ENCODE data around the gene ERCC8. TPM values are rescaled to one million over a fixed set of nuclear protein-coding genes. Genes with fewer than 3 reads are reported as not detected.
"Not testable (repeated sequence)": the region's sequence is repeated elsewhere in the genome, so short reads cannot be mapped to it uniquely, and the experiment has no call there.

The ERCC8 gene
- total RNA-seq, 1 experiment from 2014 or later, result 13.1 TPM

- DNase-seq (ENCODE audit: low spot score), result no peak
These were observed 26.4 kb downstream of the ERCC8 start for GRCh38 chr5:60918466-60918865.

- no peak for DNase-seq (ENCODE audit: low spot score)
These were observed 28.2 kb downstream of the ERCC8 start for GRCh38 chr5:60916646-60917045.

GRCh38 chr5:60903356-60903755 is 41.5 kb downstream of the ERCC8 start:
- no peak for DNase-seq (ENCODE audit: low spot score)

- DNase-seq (ENCODE audit: low spot score), result no peak
These were observed 47.9 kb downstream of the ERCC8 start for GRCh38 chr5:60896991-60897390.

- no peak for DNase-seq (ENCODE audit: low spot score)
These were observed 51.3 kb downstream of the ERCC8 start for GRCh38 chr5:60893521-60893920.

GRCh38 chr5:60891667-60892066 is 53.2 kb downstream of the ERCC8 start:
- no peak for DNase-seq (ENCODE audit: low spot score)

- DNase-seq (ENCODE audit: low spot score), result no peak
These were observed 56.4 kb downstream of the ERCC8 start for GRCh38 chr5:60888359-60889061.

GRCh38 chr5:60887746-60888145 is 57.1 kb downstream of the ERCC8 start:
- no peak for DNase-seq (ENCODE audit: low spot score)

- no peak for DNase-seq (ENCODE audit: low spot score)
These were observed 57.8 kb downstream of the ERCC8 start for GRCh38 chr5:60887096-60887495.

GRCh38 chr5:60886158-60886557 is 58.7 kb downstream of the ERCC8 start:
- no peak for DNase-seq (ENCODE audit: low spot score)

- peak; percentile 26 for DNase-seq (ENCODE audit: low spot score)
These were observed 61.6 kb downstream of the ERCC8 start for GRCh38 chr5:60883229-60883628.

GRCh38 chr5:60872892-60873291 is 72.0 kb downstream of the ERCC8 start:
- DNase-seq (ENCODE audit: low spot score), result no peak

- DNase-seq (ENCODE audit: low spot score), result no peak
These were observed 74.0 kb downstream of the ERCC8 start for GRCh38 chr5:60870857-60871256.

GRCh38 chr5:60860572-60860971 is 84.3 kb downstream of the ERCC8 start:
- DNase-seq (ENCODE audit: low spot score), result not testable (repeated sequence)

GRCh38 chr5:60856066-60856465 is 88.8 kb downstream of the ERCC8 start:
- no peak for DNase-seq (ENCODE audit: low spot score)

- DNase-seq (ENCODE audit: low spot score), result no peak
These were observed 91.9 kb downstream of the ERCC8 start for GRCh38 chr5:60852940-60853339.

- DNase-seq (ENCODE audit: low spot score), result no peak
These were observed 92.6 kb downstream of the ERCC8 start for GRCh38 chr5:60852317-60852716.

- no peak for DNase-seq (ENCODE audit: low spot score)
These were observed 93.2 kb downstream of the ERCC8 start for GRCh38 chr5:60851626-60852025.

- no peak for DNase-seq (ENCODE audit: low spot score)
These were observed 98.6 kb downstream of the ERCC8 start for GRCh38 chr5:60846298-60846697.

GRCh38 chr5:60843936-60844905 is 100.6 kb downstream of the ERCC8 start, which contains the start of gene ELOVL7:
Gene ELOVL7, minus strand, starts transcription at chr5:60844269. Its CDS starts 56,872 bp downstream, at chr5:60787397.
- DNase-seq (ENCODE audit: low spot score), result peak; percentile 59

GRCh38 chr5:60843386-60843935 is 101.4 kb downstream of the ERCC8 start:
- no peak for DNase-seq (ENCODE audit: low spot score)

- DNase-seq (ENCODE audit: low spot score), result no peak
These were observed 101.9 kb downstream of the ERCC8 start for GRCh38 chr5:60842871-60843385.
